HCT116 (cell line): ENCODE measurements around the gene PGLYRP4. TPM values are rescaled to one million over a fixed set of nuclear protein-coding genes. Genes with fewer than 3 reads are reported as not detected.

ENCODE experiments used
- ATAC-seq: fragments of 200-7000 bp; cut with Tn5 transposase; 2 replicates; pipeline ENCODE4 v1.9.1; 2020; ENCODE audit warnings: mild to moderate bottlenecking, moderate library complexity
- BruUV-seq: library from RNA; stranded (reverse); fragments of 400-500 nt; replicated peaks from 2 replicates; lab custom pipeline; 2021; lab: Mats Ljungman, UMichigan
- CTCF ChIA-PET: fragments of 300-600 bp; sonication (Branson Sonifier 250); formaldehyde crosslinking; loops from one replicate; lab custom pipeline; 2021; ENCODE audit warnings: antibody characterized with exemption; lab: Charles Lee
- POLR2A ChIA-PET: fragments of 300-600, 350-600 bp; sonication (Branson Sonifier 250); formaldehyde crosslinking; loops from one replicate; lab custom pipeline; 2021; ENCODE audit warnings: antibody characterized with exemption; lab: Charles Lee
- RAD21 ChIA-PET, 2 experiments: fragments of 300-600 bp; sonication (Branson Sonifier 250); formaldehyde crosslinking; loops; one replicate each; lab custom pipeline; 2023; ENCODE audit warnings: low total read pairs in 2 of 2; ENCODE audit not compliant: uncharacterized antibody in 2 of 2, unreplicated experiment in 2 of 2, low non-redundant PET in 1 of 2; lab: Charles Lee
- DNase-seq: peaks from one replicate; pipeline ENCODE4 v3.0.0-alpha.2; 2010; ENCODE audit warnings: low read depth, low spot score
- H2AFZ ChIP-seq: fragments of 200-600 bp; shearing (Covaris generic), sonication (generic); 2 replicates; pipeline ENCODE4 v1.6.1; 2017; ENCODE audit warnings: low read depth, mixed run types, mixed read lengths, antibody characterized with exemption, low read length; ENCODE audit not compliant: poor library complexity, severe bottlenecking
- H3K27ac ChIP-seq: 2 replicates; pipeline ENCODE4 v1.5.1; 2012; ENCODE audit warnings: low read depth, low read length
- H3K27me3 ChIP-seq: fragments of 200-600 bp; sonication (generic); 2 replicates; pipeline ENCODE4 v1.6.1; 2016; ENCODE audit warnings: mixed run types, low read length, mixed read lengths; ENCODE audit not compliant: insufficient read depth
- H3K36me3 ChIP-seq, 2 experiments: fragments of 200-500 bp in 1 of 2; fragments of 200-600 bp in 1 of 2; sonication (Bioruptor generic) in 1 of 2; sonication (generic) in 1 of 2; 2 replicates each; pipeline versions ENCODE4 v1.5.1 to v1.6.1; 2014 to 2016; ENCODE audit warnings: low read length in 2 of 2, inconsistent platforms in 1 of 2, mixed read lengths in 1 of 2, mixed run types in 1 of 2; ENCODE audit not compliant: insufficient read depth in 2 of 2, control insufficient read depth in 1 of 2
- H3K4me1 ChIP-seq, 2 experiments: fragments of 200-600 bp in 1 of 2; sonication (generic) in 1 of 2; 2 replicates each; pipeline versions ENCODE4 v1.5.1 to v1.6.1; 2012 to 2017; ENCODE audit warnings: low read length in 2 of 2, inconsistent platforms in 1 of 2, mild to moderate bottlenecking in 1 of 2, mixed read lengths in 1 of 2, mixed run types in 1 of 2, moderate library complexity in 1 of 2; ENCODE audit not compliant: insufficient read depth in 2 of 2, control insufficient read depth in 1 of 2
- H3K4me2 ChIP-seq: fragments of 200-600 bp; sonication (generic); 2 replicates; pipeline ENCODE4 v1.6.1; 2017; ENCODE audit warnings: mixed run types, low read length, mixed read lengths
- H3K4me3 ChIP-seq, 2 experiments: fragments of 200-600 bp in 1 of 2; sonication (generic) in 1 of 2; replicated peaks in 1 of 2; 2 replicates each; pipeline ENCODE4 v1.5.1; 2011 to 2016; ENCODE audit warnings: low read length in 2 of 2, control low read depth in 1 of 2, low read depth in 1 of 2, mild to moderate bottlenecking in 1 of 2, mixed read lengths in 1 of 2, mixed run types in 1 of 2
- H3K79me2 ChIP-seq: fragments of 200-600 bp; sonication (generic); 2 replicates; pipeline ENCODE4 v1.6.1; 2017; ENCODE audit warnings: mild to moderate bottlenecking, mixed run types, low read length, moderate library complexity, mixed read lengths; ENCODE audit not compliant: insufficient read depth
- H3K9ac ChIP-seq: fragments of 200-600 bp; sonication (generic); 2 replicates; pipeline ENCODE4 v1.6.1; 2016; ENCODE audit warnings: low read length, mixed read lengths
- H3K9me2 ChIP-seq: fragments of 200-600 bp; sonication (generic), shearing (Covaris generic); 2 replicates; pipeline ENCODE4 v1.6.1; 2017; ENCODE audit warnings: mixed run types, mild to moderate bottlenecking, moderate library complexity; ENCODE audit not compliant: insufficient read depth
- H3K9me3 ChIP-seq, 2 experiments: fragments of 200-500 bp in 1 of 2; fragments of 200-600 bp in 1 of 2; sonication (Bioruptor generic) in 1 of 2; sonication (generic) in 1 of 2; 2 replicates each; pipeline ENCODE4 v1.6.1; 2014 to 2017; ENCODE audit warnings: low read length in 2 of 2, mixed read lengths in 2 of 2, inconsistent platforms in 1 of 2, low read depth in 1 of 2, mild to moderate bottlenecking in 1 of 2, mixed run types in 1 of 2, moderate library complexity in 1 of 2; ENCODE audit not compliant: control insufficient read depth in 1 of 2, insufficient read depth in 1 of 2
- H4K20me1 ChIP-seq: fragments of 200-600 bp; sonication (generic), shearing (Covaris generic); 2 replicates; pipeline ENCODE4 v1.6.1; 2017; ENCODE audit warnings: mixed run types, mild to moderate bottlenecking, moderate library complexity; ENCODE audit not compliant: insufficient read depth
- CBX3 ChIP-seq: IDR thresholded peaks from 2 replicates; pipeline ENCODE4 v1.6.1; 2012; ENCODE audit warnings: low read depth
- POLR2A ChIP-seq: IDR thresholded peaks from 2 replicates; pipeline ENCODE4 v1.7.0; 2011; ENCODE audit warnings: borderline replicate concordance; ENCODE audit not compliant: insufficient read depth, insufficient read length; ENCODE audit errors: extremely low read depth
- RAD21 ChIP-seq: IDR thresholded peaks from 2 replicates; pipeline ENCODE4 v1.6.1; 2012; ENCODE audit warnings: low read depth, mild to moderate bottlenecking
- YY1 ChIP-seq: IDR thresholded peaks from 2 replicates; pipeline ENCODE4 v1.6.1; 2011; ENCODE audit warnings: low read length, low read depth, moderate library complexity, mild to moderate bottlenecking; ENCODE audit not compliant: insufficient replicate concordance; ENCODE audit errors: extremely low read depth
- ZNF274 ChIP-seq: fragments of 200-500 bp; sonication (Bioruptor generic); IDR thresholded peaks from 2 replicates; pipeline ENCODE4 v1.6.1; 2014; ENCODE audit warnings: mild to moderate bottlenecking, low read depth, low read length, inconsistent platforms
- intact Hi-C: fragments of 100-400 bp; cut with micrococcal nuclease; formaldehyde crosslinking; loops from 2 replicates; pipeline ENCODE4 v1.10.0; 2022
- total RNA-seq: library from RNA; stranded (reverse); gene quantifications from one replicate; pipeline ENCODE4 v1.2.1, GENCODE V29; 2021; ENCODE audit not compliant: unreplicated experiment
- TF ChIP-seq, protein P1 (sequence below), 3 experiments: fragments of 200-600 bp in 1 of 3; sonication (generic) in 1 of 3; IDR thresholded peaks in 2 of 3; conservative IDR thresholded peaks in 1 of 3; 2 replicates each; pipeline ENCODE4 v1.5.1; 2012 to 2017; ENCODE audit warnings: low read depth in 2 of 3, low read length in 2 of 3, antibody characterized with exemption in 1 of 3, borderline replicate concordance in 1 of 3, control low read depth in 1 of 3, mild to moderate bottlenecking in 1 of 3, mixed read lengths in 1 of 3, mixed run types in 1 of 3, moderate library complexity in 1 of 3; ENCODE audit not compliant: insufficient read depth in 1 of 3
- TF ChIP-seq, protein P2 (sequence below): IDR thresholded peaks from 2 replicates; pipeline ENCODE4 v1.6.1; 2012; ENCODE audit warnings: low read depth

The PGLYRP4 gene
- total RNA-seq, 1 experiment from 2014 or later, result not detected

DNA sequence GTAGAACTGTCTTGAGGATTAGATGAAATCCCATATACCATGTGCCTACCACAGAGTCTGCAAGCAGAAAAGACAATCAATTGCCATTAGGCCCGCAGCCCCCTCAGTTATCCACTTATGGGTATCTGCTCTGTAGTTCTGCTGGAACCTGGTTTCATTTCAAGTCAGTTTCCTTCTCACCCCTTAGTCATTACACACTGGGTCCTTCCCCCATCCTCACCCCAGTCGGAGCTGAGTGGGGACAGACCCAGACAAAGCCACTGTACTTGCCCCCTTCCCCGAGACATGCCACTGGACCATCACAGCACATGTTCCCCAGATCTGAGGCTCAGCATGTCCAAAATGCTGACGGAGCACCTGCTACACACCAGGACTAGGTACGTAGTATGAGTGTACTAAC is 57.1 kb downstream of the PGLYRP4 start:
- Histone ChIP-seq H3K27me3 (0 out of 2 replicates have a peak, but pooled peaks cover 7% of the 10 kb centered on the region), H3K4me2 (no peak overlapping the region), H4K20me1 (no peaks in the 10 kb centered on the region), H3K4me1 (peaks cover 4 to 6% of the 10 kb centered on the region in 2 experiments; a peak in 2 of 4 replicates), H3K4me3 (no peak overlapping the region), H2AFZ (no peak overlapping the region), H3K27ac (no peak overlapping the region), H3K36me3 (no peaks in the 10 kb centered on the region), H3K9me3 (no peaks in the 10 kb centered on the region)
- intact Hi-C loops, result no loop called here
- CTCF ChIA-PET, result no interaction called here
- DNase-seq (no peak), ATAC-seq (no peak)
- RAD21 ChIA-PET, result no interaction called here
- POLR2A ChIA-PET, result no interaction called here
- BruUV-seq, result no TSS peak
- TF ChIP-seq POLR2A (no peak), YY1 (no peak)
- TF ChIP-seq, all 23 proteins: peak for 0
- Histone ChIP-seq H3K9me2 (no peaks in the 10 kb centered on the region), H3K9ac (no peak overlapping the region), H3K79me2 (no peaks in the 10 kb centered on the region)

DNA sequence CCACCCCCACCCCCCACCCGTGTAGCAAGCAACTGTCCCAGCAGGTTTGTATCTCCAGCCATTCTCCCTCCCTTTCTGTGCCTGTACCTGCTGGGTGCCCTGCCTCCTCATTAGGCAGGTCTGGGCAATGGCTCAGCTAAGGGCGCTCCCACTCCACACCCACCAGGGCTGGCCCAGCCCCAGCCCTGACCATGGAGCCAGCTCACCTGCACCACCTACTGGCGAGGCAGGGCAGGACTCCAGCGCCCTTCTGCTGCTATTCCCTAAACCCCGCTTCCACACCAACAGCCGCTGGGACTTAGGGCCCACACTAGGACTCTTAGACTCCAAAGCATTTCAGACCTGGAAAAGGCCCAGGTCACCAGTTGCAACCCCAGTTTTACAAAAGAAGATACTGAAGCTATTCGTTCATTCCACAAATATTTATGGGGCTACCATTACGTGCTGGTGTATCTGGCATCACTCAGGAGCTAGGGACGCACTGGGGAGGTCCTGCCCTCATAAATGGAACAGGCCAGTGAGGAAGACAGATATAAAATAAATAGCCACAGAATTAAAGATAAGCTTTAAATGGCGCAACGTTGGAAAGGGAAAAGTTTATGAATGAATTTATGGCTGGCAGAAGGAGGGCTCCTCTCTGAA is 59.9 kb downstream of the PGLYRP4 start:
- RAD21 ChIA-PET, result interaction anchor here in 1 of 2 experiments (0.7 kb wide), 1 partner anchor 94 kb away, joined by 4 read pairs; no protein-coding TSS in a partner anchor
- Histone ChIP-seq H3K79me2 (no peaks in the 10 kb centered on the region), H3K36me3 (no peaks in the 10 kb centered on the region), H4K20me1 (no peaks in the 10 kb centered on the region), H3K27me3 (peaks cover 13% of the 10 kb centered on the region; the same call in 1 of the 2 replicates), H2AFZ (no peak overlapping the region), H3K4me1 (peaks cover 4 to 6% of the 10 kb centered on the region in 2 experiments; a peak in 2 of 4 replicates), H3K27ac (no peak overlapping the region), H3K9me2 (no peaks in the 10 kb centered on the region), H3K9me3 (no peaks in the 10 kb centered on the region), H3K4me3 (no peak overlapping the region), H3K4me2 (peak overlapping the region; percentile 34), H3K9ac (no peak overlapping the region)
- POLR2A ChIA-PET, result no interaction called here
- BruUV-seq, result no TSS peak
- peak; percentile 100 for ATAC-seq
- no peak for TF ChIP-seq ZNF274
- peak; percentile 43 for TF ChIP-seq RAD21
- TF ChIP-seq, protein P1, sequence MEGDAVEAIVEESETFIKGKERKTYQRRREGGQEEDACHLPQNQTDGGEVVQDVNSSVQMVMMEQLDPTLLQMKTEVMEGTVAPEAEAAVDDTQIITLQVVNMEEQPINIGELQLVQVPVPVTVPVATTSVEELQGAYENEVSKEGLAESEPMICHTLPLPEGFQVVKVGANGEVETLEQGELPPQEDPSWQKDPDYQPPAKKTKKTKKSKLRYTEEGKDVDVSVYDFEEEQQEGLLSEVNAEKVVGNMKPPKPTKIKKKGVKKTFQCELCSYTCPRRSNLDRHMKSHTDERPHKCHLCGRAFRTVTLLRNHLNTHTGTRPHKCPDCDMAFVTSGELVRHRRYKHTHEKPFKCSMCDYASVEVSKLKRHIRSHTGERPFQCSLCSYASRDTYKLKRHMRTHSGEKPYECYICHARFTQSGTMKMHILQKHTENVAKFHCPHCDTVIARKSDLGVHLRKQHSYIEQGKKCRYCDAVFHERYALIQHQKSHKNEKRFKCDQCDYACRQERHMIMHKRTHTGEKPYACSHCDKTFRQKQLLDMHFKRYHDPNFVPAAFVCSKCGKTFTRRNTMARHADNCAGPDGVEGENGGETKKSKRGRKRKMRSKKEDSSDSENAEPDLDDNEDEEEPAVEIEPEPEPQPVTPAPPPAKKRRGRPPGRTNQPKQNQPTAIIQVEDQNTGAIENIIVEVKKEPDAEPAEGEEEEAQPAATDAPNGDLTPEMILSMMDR (IDR thresholded peaks at IDR 0.05 in 2 of 3, conservative IDR thresholded peaks at IDR 0.05 in 1 of 3; ENCODE audit: borderline replicate concordance in 1 of 3, insufficient read depth in 1 of 3, low read depth in 2 of 3, low read length in 2 of 3), result peak; percentile 39 to 89 (median 88); a peak in 5 of 6 replicates
- TF ChIP-seq, protein P2, sequence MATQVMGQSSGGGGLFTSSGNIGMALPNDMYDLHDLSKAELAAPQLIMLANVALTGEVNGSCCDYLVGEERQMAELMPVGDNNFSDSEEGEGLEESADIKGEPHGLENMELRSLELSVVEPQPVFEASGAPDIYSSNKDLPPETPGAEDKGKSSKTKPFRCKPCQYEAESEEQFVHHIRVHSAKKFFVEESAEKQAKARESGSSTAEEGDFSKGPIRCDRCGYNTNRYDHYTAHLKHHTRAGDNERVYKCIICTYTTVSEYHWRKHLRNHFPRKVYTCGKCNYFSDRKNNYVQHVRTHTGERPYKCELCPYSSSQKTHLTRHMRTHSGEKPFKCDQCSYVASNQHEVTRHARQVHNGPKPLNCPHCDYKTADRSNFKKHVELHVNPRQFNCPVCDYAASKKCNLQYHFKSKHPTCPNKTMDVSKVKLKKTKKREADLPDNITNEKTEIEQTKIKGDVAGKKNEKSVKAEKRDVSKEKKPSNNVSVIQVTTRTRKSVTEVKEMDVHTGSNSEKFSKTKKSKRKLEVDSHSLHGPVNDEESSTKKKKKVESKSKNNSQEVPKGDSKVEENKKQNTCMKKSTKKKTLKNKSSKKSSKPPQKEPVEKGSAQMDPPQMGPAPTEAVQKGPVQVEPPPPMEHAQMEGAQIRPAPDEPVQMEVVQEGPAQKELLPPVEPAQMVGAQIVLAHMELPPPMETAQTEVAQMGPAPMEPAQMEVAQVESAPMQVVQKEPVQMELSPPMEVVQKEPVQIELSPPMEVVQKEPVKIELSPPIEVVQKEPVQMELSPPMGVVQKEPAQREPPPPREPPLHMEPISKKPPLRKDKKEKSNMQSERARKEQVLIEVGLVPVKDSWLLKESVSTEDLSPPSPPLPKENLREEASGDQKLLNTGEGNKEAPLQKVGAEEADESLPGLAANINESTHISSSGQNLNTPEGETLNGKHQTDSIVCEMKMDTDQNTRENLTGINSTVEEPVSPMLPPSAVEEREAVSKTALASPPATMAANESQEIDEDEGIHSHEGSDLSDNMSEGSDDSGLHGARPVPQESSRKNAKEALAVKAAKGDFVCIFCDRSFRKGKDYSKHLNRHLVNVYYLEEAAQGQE, result no peak
- no peak for TF ChIP-seq CBX3
- CTCF ChIA-PET, result interaction anchor here (0.8 to 2.5 kb wide), 13 partner anchors 8 to 419 kb away, joined by 3 to 9 read pairs (median 5); partner anchors contain the start of genes PGLYRP3 and S100A13
- intact Hi-C loops, result no loop called here
- DNase-seq, result peak; percentile 27
